H1 (cell line): ENCODE results near the gene RUNX1. TPM values are rescaled to one million over a fixed set of nuclear protein-coding genes. Genes with fewer than 3 reads are reported as not detected.

ENCODE experiments used
- CTCF ChIA-PET: fragments of 300-600 bp; sonication (Branson Sonifier 250); formaldehyde crosslinking; loops from one replicate; lab custom pipeline; 2021; ENCODE audit not compliant: partially characterized antibody; lab: Charles Lee
- POLR2A ChIA-PET: fragments of 300-600 bp; sonication (Branson Sonifier 250); formaldehyde crosslinking; loops from one replicate; lab custom pipeline; 2021; ENCODE audit warnings: inconsistent platforms; ENCODE audit not compliant: partially characterized antibody; lab: Charles Lee
- DNase-seq, 2 experiments: peaks; one replicate each; pipeline versions ENCODE4 v3.0.0 to v3.0.0-alpha.2; 2010 to 2022; ENCODE audit warnings: low spot score in 2 of 2, low read depth in 1 of 2, mixed read lengths in 1 of 2
- FAIRE-seq: peaks from 2 replicates; lab custom pipeline; 2011; peaks lifted over from hg19 to GRCh38; lab: Jason Lieb, UNC
- H2AFZ ChIP-seq: 2 replicates; pipeline ENCODE4 v1.8.1; 2012; ENCODE audit warnings: low read length, inconsistent platforms
- H2AK5ac ChIP-seq: 2 replicates; pipeline ENCODE4 v1.6.1; 2013; ENCODE audit warnings: low read depth, low read length
- H2BK120ac ChIP-seq: replicated peaks from 2 replicates; pipeline ENCODE3; 2013; ENCODE audit warnings: low read depth, low read length, inconsistent platforms
- H2BK12ac ChIP-seq: 2 replicates; pipeline ENCODE4 v1.6.1; 2013; ENCODE audit warnings: low read depth, low read length
- H2BK15ac ChIP-seq: 2 replicates; pipeline ENCODE4 v1.6.1; 2013; ENCODE audit warnings: low read length
- H2BK20ac ChIP-seq: 2 replicates; pipeline ENCODE4 v1.6.1; 2013; ENCODE audit warnings: low read length
- H2BK5ac ChIP-seq: 2 replicates; pipeline ENCODE4 v1.6.1; 2013; ENCODE audit warnings: low read depth, low read length
- H3K14ac ChIP-seq: 2 replicates; pipeline ENCODE4 v1.6.1; 2013; ENCODE audit warnings: inconsistent platforms; ENCODE audit not compliant: insufficient read length
- H3K18ac ChIP-seq: 2 replicates; pipeline ENCODE4 v1.6.1; 2013; ENCODE audit warnings: low read length; ENCODE audit errors: extremely low read depth
- H3K23ac ChIP-seq: 2 replicates; pipeline ENCODE4 v1.6.1; 2013; ENCODE audit warnings: inconsistent platforms; ENCODE audit not compliant: insufficient read length
- H3K23me2 ChIP-seq: 2 replicates; pipeline ENCODE4 v1.6.1; 2013; ENCODE audit warnings: low read depth, low read length
- H3K27ac ChIP-seq: 2 replicates; pipeline ENCODE4 v1.6.1; 2011; ENCODE audit warnings: low read depth, low read length, inconsistent platforms
- H3K27me3 ChIP-seq, 4 experiments: replicated peaks in 1 of 4; 1 replicate in 1 of 4; 2 replicates in 3 of 4; pipeline versions ENCODE4 v1.6.1 to v1.8.1; 2011 to 2013; ENCODE audit warnings: low read length in 3 of 4, mild to moderate bottlenecking in 3 of 4, inconsistent platforms in 2 of 4, mixed read lengths in 2 of 4, moderate library complexity in 1 of 4; ENCODE audit not compliant: control insufficient read depth in 3 of 4, insufficient read depth in 3 of 4; ENCODE audit errors: extremely low read depth in 1 of 4
- H3K36me3 ChIP-seq, 4 experiments: 2 replicates each; pipeline versions ENCODE4 v1.6.1 to v1.8.1; 2011 to 2013; ENCODE audit warnings: mild to moderate bottlenecking in 4 of 4, low read length in 3 of 4, moderate library complexity in 2 of 4, control low read depth in 1 of 4, inconsistent platforms in 1 of 4; ENCODE audit not compliant: insufficient read depth in 4 of 4, control insufficient read depth in 2 of 4
- H3K4ac ChIP-seq: replicated peaks from 2 replicates; pipeline ENCODE3; 2013; ENCODE audit warnings: low read length, low read depth, mixed read lengths, inconsistent platforms; ENCODE audit not compliant: insufficient read length
- H3K4me1 ChIP-seq, 4 experiments: replicated peaks in 1 of 4; 1 replicate in 1 of 4; 2 replicates in 3 of 4; pipeline versions ENCODE4 v1.6.1 to v1.8.1; 2011 to 2013; ENCODE audit warnings: low read length in 3 of 4, inconsistent platforms in 2 of 4, mixed read lengths in 1 of 4; ENCODE audit not compliant: insufficient read depth in 4 of 4, control insufficient read depth in 3 of 4
- H3K4me2 ChIP-seq, 2 experiments: 2 replicates each; pipeline versions ENCODE4 v1.6.1 to v1.8.1; 2011 to 2013; ENCODE audit warnings: low read depth in 2 of 2, low read length in 2 of 2, control low read depth in 1 of 2, inconsistent platforms in 1 of 2, mild to moderate bottlenecking in 1 of 2; ENCODE audit not compliant: insufficient read depth in 1 of 2
- H3K4me3 ChIP-seq, 4 experiments: fragments of 200-600, 300-600 bp in 1 of 4; sonication (generic), shearing (Covaris generic), sonication (Bioruptor Twin) in 1 of 4; 2 replicates each; pipeline versions ENCODE4 v1.5.1 to v1.8.1; 2011 to 2016; ENCODE audit warnings: low read length in 4 of 4, low read depth in 3 of 4, control low read depth in 2 of 4, inconsistent platforms in 2 of 4, mild to moderate bottlenecking in 2 of 4, mixed read lengths in 1 of 4, moderate library complexity in 1 of 4; ENCODE audit not compliant: insufficient read depth in 2 of 4; ENCODE audit errors: extremely low read depth in 1 of 4
- H3K56ac ChIP-seq: replicated peaks from 2 replicates; pipeline ENCODE3; 2013; ENCODE audit warnings: low read depth, mild to moderate bottlenecking, mixed read lengths, low read length, inconsistent platforms; ENCODE audit not compliant: insufficient read length
- H3K79me1 ChIP-seq: 2 replicates; pipeline ENCODE4 v1.6.1; 2013; ENCODE audit warnings: low read depth, low read length, control low read depth
- H3K79me2 ChIP-seq, 2 experiments: 2 replicates each; pipeline versions ENCODE4 v1.6.1 to v1.8.1; 2012 to 2013; ENCODE audit warnings: low read length in 2 of 2, mild to moderate bottlenecking in 2 of 2, inconsistent platforms in 1 of 2; ENCODE audit not compliant: insufficient read depth in 2 of 2, control insufficient read depth in 1 of 2
- H3K9ac ChIP-seq, 4 experiments: replicated peaks in 1 of 4; 1 replicate in 1 of 4; 2 replicates in 3 of 4; pipeline versions ENCODE4 v1.6.1 to v1.8.1; 2011 to 2013; ENCODE audit warnings: low read depth in 3 of 4, low read length in 3 of 4, control low read depth in 2 of 4, mild to moderate bottlenecking in 2 of 4, moderate library complexity in 2 of 4, inconsistent platforms in 1 of 4; ENCODE audit errors: extremely low read depth in 1 of 4
- H3K9me3 ChIP-seq, 2 experiments: 2 replicates each; pipeline versions ENCODE4 v1.6.1 to v1.8.1; 2012 to 2013; ENCODE audit warnings: mild to moderate bottlenecking in 2 of 2, moderate library complexity in 2 of 2, control low read depth in 1 of 2, inconsistent platforms in 1 of 2, low read depth in 1 of 2, low read length in 1 of 2, mixed read lengths in 1 of 2; ENCODE audit not compliant: insufficient read depth in 2 of 2
- H4K20me1 ChIP-seq, 2 experiments: replicated peaks in 1 of 2; 2 replicates each; pipeline versions ENCODE3 to v1.8.1; 2011 to 2013; ENCODE audit warnings: inconsistent platforms in 2 of 2, low read length in 2 of 2, mild to moderate bottlenecking in 1 of 2; ENCODE audit not compliant: insufficient read depth in 2 of 2, control insufficient read depth in 1 of 2
- H4K5ac ChIP-seq: 2 replicates; pipeline ENCODE4 v1.6.1; 2013; ENCODE audit warnings: low read length, low read depth, mixed read lengths, inconsistent platforms; ENCODE audit not compliant: insufficient read length
- H4K8ac ChIP-seq: 2 replicates; pipeline ENCODE4 v1.8.0; 2013; ENCODE audit warnings: mild to moderate bottlenecking, moderate library complexity, low read length, inconsistent platforms; ENCODE audit not compliant: insufficient read depth; ENCODE audit errors: extremely low read depth
- H4K91ac ChIP-seq: replicated peaks from 2 replicates; pipeline ENCODE3; 2013; ENCODE audit warnings: low read length, mixed read lengths, inconsistent platforms; ENCODE audit not compliant: insufficient read length
- ASH2L ChIP-seq: fragments of 200-600, 300-600 bp; sonication (generic); IDR thresholded peaks from one replicate; pipeline ENCODE4 v1.7.1; 2017; ENCODE audit warnings: low read length
- BACH1 ChIP-seq: IDR thresholded peaks from 2 replicates; pipeline ENCODE4 v1.6.1; 2012; ENCODE audit warnings: low read length, improper control_type of control experiment
- CBX8 ChIP-seq: fragments of 300-800, 300-1000 bp; sonication (generic); IDR thresholded peaks from 2 replicates; pipeline ENCODE4 v1.7.1; 2016; ENCODE audit warnings: low read depth, low read length, borderline replicate concordance
- EZH2 ChIP-seq: fragments of 200-600 bp; sonication (generic); IDR thresholded peaks from 2 replicates; pipeline ENCODE4 v1.7.1; 2012; ENCODE audit warnings: low read depth, mild to moderate bottlenecking, moderate library complexity, low read length, inconsistent platforms; ENCODE audit not compliant: severe bottlenecking
- MAFK ChIP-seq: IDR thresholded peaks from 2 replicates; pipeline ENCODE4 v1.6.1; 2012; ENCODE audit warnings: low read depth, mild to moderate bottlenecking, improper control_type of control experiment, low read length
- WGBS, 2 experiments: shearing (Covaris generic) in 1 of 2; methylation state at CpG; one replicate each; pipeline versions ENCODE4 v1.1.6 to v1.1.7; 2013 to 2015; ENCODE audit warnings: low lambda C conversion rate in 2 of 2, mixed read lengths in 2 of 2, inconsistent platforms in 1 of 2, low coverage in 1 of 2, missing lambda C conversion rate in 1 of 2; ENCODE audit not compliant: insufficient replicate concordance in 2 of 2, insufficient coverage in 1 of 2, insufficient read length in 1 of 2; ENCODE audit errors: extremely low coverage in 1 of 2, missing lambda C conversion rate in 1 of 2; 5-methylcytosine and 5-hydroxymethylcytosine counted together
- polyA plus RNA-seq, 7 experiments: library from polyadenylated mRNA; depleted of rRNA in 3 of 7; stranded (reverse) in 5 of 7; unstranded in 2 of 7; fragments of >200 nt in 5 of 7; fragments of 200-250 nt in 2 of 7; gene quantifications; 1 replicate in 5 of 7; 2 replicates in 1 of 7; 4 replicates in 1 of 7; pipeline versions ENCODE4 v1.2.1 to v1.2.3, GENCODE V29; 2011 to 2013; ENCODE audit warnings: missing spikeins in 2 of 7, mixed read lengths in 2 of 7
- total RNA-seq: library from RNA; stranded (reverse); fragmentation: NEBNext Ultra II Directional; extraction: Animal tissue kit (Norgen Biotek cat#: 25700); gene quantifications from 2 replicates; pipeline ENCODE4 v1.2.1, GENCODE V29; 2021
- TF ChIP-seq, protein P1 (sequence below): IDR thresholded peaks from 2 replicates; pipeline ENCODE4 v1.6.1; 2011; ENCODE audit warnings: low read length, improper control_type of control experiment

Gene RUNX1
- total and polyA plus RNA-seq, 2 of the 8 experiments (the other 6 are each of a cell fraction or from before 2014, with no cell fraction given): 0.20 to 0.60 TPM

DNA sequence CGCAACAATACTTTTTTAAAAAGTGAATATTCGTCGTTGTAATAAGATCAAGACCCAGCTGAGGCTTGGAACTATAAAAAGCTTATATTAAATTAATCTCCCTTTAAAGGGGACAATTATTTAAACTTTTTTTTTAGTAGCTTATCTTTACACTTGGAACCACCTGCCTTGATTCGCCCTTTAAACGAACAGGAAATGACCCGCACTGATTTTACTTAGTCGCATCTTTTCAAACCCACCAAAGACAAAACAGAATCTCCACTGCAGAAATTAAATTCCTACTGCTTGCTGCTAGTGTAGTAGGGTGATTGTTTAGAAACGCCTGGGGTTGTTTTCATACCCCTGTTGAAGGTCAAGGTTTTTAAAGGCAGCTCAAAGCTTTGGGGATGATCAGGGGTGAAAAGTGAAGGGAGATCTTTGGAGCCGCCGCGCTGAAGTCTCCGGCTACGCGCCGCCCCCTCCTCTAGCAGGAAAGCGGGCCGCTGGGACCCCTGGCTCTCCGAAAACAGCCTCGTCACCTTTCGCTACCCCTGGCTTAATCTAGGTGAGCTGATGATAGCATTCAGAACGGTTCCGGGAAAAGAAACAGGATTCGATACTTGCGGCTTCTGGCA lies 163.4 kb downstream of the RUNX1 start:
- no peaks in the 10 kb centered on the region for H3K9me3 ChIP-seq
- H3K23ac ChIP-seq: no peak overlapping the region
- no peak overlapping the region for H2BK20ac ChIP-seq
- no peak overlapping the region for H2BK15ac ChIP-seq
- H3K18ac ChIP-seq: no peak overlapping the region
- CTCF ChIA-PET: interaction anchor here (0.7 to 4.2 kb wide), 12 partner anchors 18 to 495 kb away, joined by 3 to 22 read pairs (median 3); no protein-coding TSS in a partner anchor
- H2BK120ac ChIP-seq: no peak overlapping the region
- no peak overlapping the region for H3K27ac ChIP-seq
- FAIRE-seq: no peak
- H3K79me2 ChIP-seq: no peaks in the 10 kb centered on the region
- TF ChIP-seq, protein P1, sequence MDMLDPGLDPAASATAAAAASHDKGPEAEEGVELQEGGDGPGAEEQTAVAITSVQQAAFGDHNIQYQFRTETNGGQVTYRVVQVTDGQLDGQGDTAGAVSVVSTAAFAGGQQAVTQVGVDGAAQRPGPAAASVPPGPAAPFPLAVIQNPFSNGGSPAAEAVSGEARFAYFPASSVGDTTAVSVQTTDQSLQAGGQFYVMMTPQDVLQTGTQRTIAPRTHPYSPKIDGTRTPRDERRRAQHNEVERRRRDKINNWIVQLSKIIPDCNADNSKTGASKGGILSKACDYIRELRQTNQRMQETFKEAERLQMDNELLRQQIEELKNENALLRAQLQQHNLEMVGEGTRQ: no peak
- TF ChIP-seq ASH2L (peak; percentile 58), EZH2 (peak; percentile 62), BACH1 (peak; percentile 74), CBX8 (peak; percentile 65; the same call in 1 of the 2 replicates), MAFK (peak; percentile 53; the same call in 1 of the 2 replicates)
- 7% methylated on average over 24 of the region's 24 CpGs; no CpG with 5 or more reads in 1 of the 2 experiments for WGBS, 2 experiments
- no peak overlapping the region for H3K4ac ChIP-seq
- H3K27me3 ChIP-seq: peaks cover 34 to 78% (median 66%) of the 10 kb centered on the region in 4 experiments
- no peak overlapping the region for H3K56ac ChIP-seq
- no peak overlapping the region for H3K14ac ChIP-seq
- H4K91ac ChIP-seq: no peak overlapping the region
- no peaks in the 10 kb centered on the region for H3K79me1 ChIP-seq
- H2BK12ac ChIP-seq: no peak overlapping the region
- H2AFZ ChIP-seq: no peak overlapping the region
- H3K9ac ChIP-seq: no peak overlapping the region
- POLR2A ChIA-PET: interaction anchor here (1.5 kb wide), 2 partner anchors 21 to 39 kb away, joined by 3 to 4 read pairs; no protein-coding TSS in a partner anchor
- H4K8ac ChIP-seq: no peak overlapping the region
- peaks cover 2 to 21% of the 10 kb centered on the region in 2 experiments for H4K20me1 ChIP-seq
- no peak overlapping the region for H2AK5ac ChIP-seq
- H3K4me3 ChIP-seq: peak overlapping the region in 2 of 4 experiments; percentile 10 to 73; a peak in 3 of 8 replicates
- no peak overlapping the region for H4K5ac ChIP-seq
- peaks cover 17% of the 10 kb centered on the region; the same call in 1 of the 2 replicates for H3K23me2 ChIP-seq
- H3K4me2 ChIP-seq: peak overlapping the region; percentile 84 to 97
- peaks cover 3 to 15% (median 9%) of the 10 kb centered on the region in 4 experiments; a peak in 6 of 7 replicates for H3K4me1 ChIP-seq
- no peaks in the 10 kb centered on the region; a peak in 1 of 8 replicates for H3K36me3 ChIP-seq
- no peak overlapping the region for H2BK5ac ChIP-seq
- DNase-seq: peak in 1 of 2 experiments; percentile 55
